T-cell (primary cell): ENCODE results near the gene SLC39A11. TPM values are rescaled to one million over a fixed set of nuclear protein-coding genes. Genes with fewer than 3 reads are reported as not detected.

Experiments
- ATAC-seq, 4 experiments: fragments of 200-7000 bp in 3 of 4; fragments of 150-1000 bp in 1 of 4; cut with Tn5 transposase; replicated peaks in 1 of 4; 1 replicate in 3 of 4; 2 replicates in 1 of 4; pipeline ENCODE4 v1.10.0; 2021; ENCODE audit warnings: moderate library complexity in 3 of 4, mild to moderate bottlenecking in 2 of 4, moderate number of reproducible peaks in 1 of 4
- CTCF ChIA-PET, 2 donors: fragments of 300-600 bp; sonication (Branson Sonifier 250); formaldehyde crosslinking; loops; one replicate each; lab custom pipeline; 2022; ENCODE audit warnings: antibody characterized with exemption in 2 of 2; lab: Charles Lee
- POLR2A ChIA-PET, 2 donors: fragments of 300-600 bp; sonication (Branson Sonifier 250); formaldehyde crosslinking; loops; one replicate each; lab custom pipeline; 2022; ENCODE audit warnings: antibody characterized with exemption in 2 of 2; lab: Charles Lee
- DNase-seq, 35 experiments: peaks; one replicate each; pipeline versions ENCODE4 v3.0.0 to v3.0.0-alpha.2; 2013 to 2023
- H3K27ac ChIP-seq: one replicate; pipeline ENCODE4 v1.5.1; 2013; ENCODE audit warnings: low read length
- H3K27me3 ChIP-seq, 2 experiments: replicated peaks in 1 of 2; 1 replicate in 1 of 2; 2 replicates in 1 of 2; pipeline versions ENCODE4 v1.6.1 to v1.7.0; 2013; ENCODE audit warnings: low read length in 1 of 2, mixed read lengths in 1 of 2; ENCODE audit not compliant: control insufficient read depth in 2 of 2, insufficient read depth in 2 of 2; ENCODE audit errors: extremely low read depth in 1 of 2
- H3K36me3 ChIP-seq, 2 donors: 1 replicate in 1 of 2; 2 replicates in 1 of 2; pipeline versions ENCODE4 v1.6.1 to v1.7.0; 2013; ENCODE audit warnings: low read length in 1 of 2; ENCODE audit not compliant: control insufficient read depth in 2 of 2, insufficient read depth in 1 of 2; ENCODE audit errors: extremely low read depth in 1 of 2
- H3K4me1 ChIP-seq, 2 experiments: 1 replicate in 1 of 2; 2 replicates in 1 of 2; pipeline versions ENCODE4 v1.6.1 to v1.7.0; 2013; ENCODE audit warnings: low read length in 2 of 2, mixed read lengths in 1 of 2; ENCODE audit not compliant: insufficient read depth in 2 of 2, control insufficient read depth in 1 of 2; ENCODE audit errors: extremely low read depth in 1 of 2
- H3K4me3 ChIP-seq, 2 donors: 1 replicate in 1 of 2; 2 replicates in 1 of 2; pipeline versions ENCODE4 v1.5.1 to v1.7.0; 2013; ENCODE audit warnings: mild to moderate bottlenecking in 2 of 2, low read length in 1 of 2, moderate library complexity in 1 of 2; ENCODE audit not compliant: control insufficient read depth in 1 of 2; ENCODE audit errors: extremely low read depth in 1 of 2
- H3K9me3 ChIP-seq: 2 replicates; pipeline ENCODE4 v1.7.0; 2013
- H3K27ac Mint-ChIP-seq, 2 donors: one replicate each; pipeline ENCODE4 v1.8.0; 2020 to 2021; ENCODE audit warnings: mild to moderate bottlenecking in 2 of 2, mixed read lengths in 2 of 2
- H3K27me3 Mint-ChIP-seq, 2 donors: one replicate each; pipeline ENCODE4 v1.8.0; 2021 to 2022; ENCODE audit warnings: mixed read lengths in 2 of 2
- H3K36me3 Mint-ChIP-seq: one replicate; pipeline ENCODE4 v1.8.0; 2021; ENCODE audit warnings: mixed read lengths
- H3K4me1 Mint-ChIP-seq, 3 donors: one replicate each; pipeline ENCODE4 v1.8.0; 2020 to 2022; ENCODE audit warnings: mixed read lengths in 3 of 3, mild to moderate bottlenecking in 1 of 3
- H3K4me3 Mint-ChIP-seq, 3 donors: one replicate each; pipeline ENCODE4 v1.8.0; 2020 to 2022; ENCODE audit warnings: mild to moderate bottlenecking in 3 of 3, mixed read lengths in 3 of 3, moderate library complexity in 3 of 3
- H3K9me3 Mint-ChIP-seq, 3 donors: one replicate each; pipeline ENCODE4 v1.8.0; 2020 to 2022; ENCODE audit warnings: mixed read lengths in 3 of 3
- WGBS: methylation state at CpG from one replicate; pipeline ENCODE4 v1.1.5; 2013; ENCODE audit warnings: missing lambda C conversion rate; ENCODE audit not compliant: insufficient coverage; 5-methylcytosine and 5-hydroxymethylcytosine counted together
- total RNA-seq, 35 experiments: library from RNA in 6 of 35; stranded (reverse) in 6 of 35; fragments of 120-200 nt in 1 of 35; gene quantifications; one replicate each; pipeline versions ENCODE4 v1.2.1 to v1.2.4 and lab custom pipeline; 2013 to 2026

Gene SLC39A11
- total RNA-seq, 5 donors from 2014 or later (not counting 1 experiment from before 2014, with no cell fraction given): 18.6 to 27.1 (median 23.4) TPM

DNA sequence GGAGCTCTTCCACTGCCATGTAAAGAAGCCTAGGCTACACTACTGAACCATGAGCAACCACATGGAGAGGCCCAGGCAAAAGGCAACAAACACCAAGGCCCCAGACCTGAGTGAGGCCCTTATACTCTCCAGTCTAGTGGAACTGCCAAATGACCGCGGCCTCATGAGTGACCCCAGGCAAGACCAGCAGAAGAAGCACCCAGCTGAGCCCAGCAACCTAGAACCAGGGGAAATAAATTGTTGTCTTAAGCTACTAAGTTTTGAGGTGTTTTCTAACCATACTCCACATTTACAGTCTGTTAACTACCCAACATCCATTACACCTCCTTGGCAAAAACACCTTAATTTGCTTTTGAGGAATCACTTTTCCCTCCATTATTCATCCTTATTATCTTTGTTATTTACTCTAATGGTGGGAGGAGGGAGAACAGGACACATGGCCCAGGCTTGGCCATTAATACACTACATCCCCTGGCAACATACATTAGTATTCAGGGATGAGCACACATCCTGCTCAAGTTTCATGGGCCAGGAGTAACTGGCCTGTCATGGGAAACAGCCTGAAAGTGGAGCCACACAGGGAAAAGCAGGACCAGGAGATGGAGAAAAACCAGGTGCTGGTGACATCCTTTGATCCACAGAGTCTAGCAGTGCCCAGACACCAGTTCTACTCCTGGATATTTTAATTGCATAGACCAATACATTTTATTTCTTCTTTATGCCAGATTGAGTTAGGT lies 26.2 kb downstream of the SLC39A11 start:
- ATAC-seq (no peak), DNase-seq (no peak)
- ChIA-PET CTCF (no interaction called here), POLR2A (no interaction called here)
- no CpG with 5 or more reads among the region's 2 CpGs for WGBS
- Mint-ChIP-seq H3K27ac (no peak overlapping the region), H3K36me3 (peaks cover 35% of the 10 kb centered on the region), H3K4me3 (no peak overlapping the region), H3K27me3 (no peaks in the 10 kb centered on the region), H3K4me1 (peaks cover 8 to 18% (median 14%) of the 10 kb centered on the region in 3 donors), H3K9me3 (peaks cover 0 to 3% (median 0%) of the 10 kb centered on the region in 3 donors)
- peaks cover 4 to 7% of the 10 kb centered on the region in 2 donors for H3K36me3 ChIP-seq
- no peak overlapping the region for H3K27ac ChIP-seq
- H3K9me3 ChIP-seq: no peaks in the 10 kb centered on the region
- no peaks in the 10 kb centered on the region for H3K4me1 ChIP-seq
- no peak overlapping the region for H3K4me3 ChIP-seq
- H3K27me3 ChIP-seq: no peaks in the 10 kb centered on the region

DNA sequence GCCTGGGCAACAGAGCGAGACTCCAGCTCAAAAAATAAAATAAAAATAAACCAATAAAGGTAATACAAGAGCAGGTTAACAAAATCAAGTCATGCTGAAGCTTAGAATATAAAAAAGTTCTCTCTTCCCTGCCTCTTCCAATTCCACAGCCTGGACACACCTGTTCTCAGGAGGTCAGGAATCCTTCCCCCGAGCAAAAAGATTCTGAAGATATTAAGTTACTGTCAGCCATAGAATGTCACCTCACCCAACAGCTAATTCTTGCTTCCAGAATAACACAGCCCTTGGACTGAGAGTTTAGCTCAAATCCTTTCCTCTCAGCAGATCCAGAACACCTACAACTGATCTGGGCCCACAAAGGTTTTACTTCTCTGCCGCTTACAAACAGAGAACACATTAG lies 27.1 kb downstream of the SLC39A11 start:
- no peaks in the 10 kb centered on the region for H3K9me3 Mint-ChIP-seq
- peaks cover 26% of the 10 kb centered on the region for H3K36me3 Mint-ChIP-seq
- POLR2A ChIA-PET: no interaction called here
- no peaks in the 10 kb centered on the region for H3K27me3 Mint-ChIP-seq
- Histone ChIP-seq H3K4me1 (no peaks in the 10 kb centered on the region), H3K9me3 (no peaks in the 10 kb centered on the region), H3K27me3 (no peaks in the 10 kb centered on the region), H3K27ac (no peak overlapping the region), H3K36me3 (peaks cover 0 to 7% of the 10 kb centered on the region in 2 donors), H3K4me3 (no peak overlapping the region)
- no peak for DNase-seq
- no CpG with 5 or more reads among the region's 3 CpGs for WGBS
- ATAC-seq: no peak
- no peak overlapping the region for H3K4me3 Mint-ChIP-seq
- no peak overlapping the region for H3K27ac Mint-ChIP-seq
- H3K4me1 Mint-ChIP-seq: peaks cover 6 to 18% (median 14%) of the 10 kb centered on the region in 3 donors
- CTCF ChIA-PET: interaction anchor here in 1 of 2 donors (0.6 kb wide), 1 partner anchor 367 kb away, joined by 4 read pairs; no protein-coding TSS in a partner anchor

DNA sequence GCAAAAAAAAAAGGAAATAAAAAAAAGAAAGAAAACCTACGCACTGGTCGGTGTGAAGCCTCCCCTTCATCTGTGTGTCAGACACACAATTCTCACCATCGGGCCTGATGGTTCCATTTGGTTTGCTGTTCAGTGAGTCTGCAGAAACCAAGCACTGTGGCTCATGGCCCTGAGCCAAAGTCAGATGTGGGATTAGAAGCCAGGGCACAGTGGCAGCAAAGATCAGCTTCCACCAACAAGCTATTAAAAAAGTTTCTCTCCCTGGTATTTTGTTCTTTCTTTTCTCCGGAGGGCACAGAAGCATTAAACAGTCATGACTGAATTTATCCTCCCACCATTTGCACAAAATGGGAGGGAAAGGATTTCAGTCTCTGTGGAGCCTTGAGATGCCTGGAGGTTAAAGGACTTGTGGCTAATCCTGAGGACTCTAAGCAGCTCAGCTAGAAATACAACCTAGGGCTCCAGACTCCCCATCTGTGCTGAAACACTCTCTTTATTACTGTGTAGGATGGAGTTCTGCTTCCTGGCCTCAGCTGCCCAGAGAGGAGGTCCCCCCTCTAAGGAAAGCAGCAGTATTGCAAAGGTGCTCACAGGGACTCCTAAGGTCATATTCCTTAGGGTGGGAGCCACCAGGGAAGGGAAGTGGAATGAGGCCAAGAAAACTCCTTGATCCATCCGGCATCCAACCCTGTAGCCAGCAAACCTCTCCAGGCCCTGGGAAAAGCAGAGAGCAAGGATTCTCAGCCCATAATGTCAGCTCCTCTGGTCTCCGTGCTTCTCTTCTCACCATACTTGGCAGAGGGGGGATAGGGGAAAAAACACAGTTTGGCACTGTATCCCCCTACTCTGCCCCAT lies 28.2 kb downstream of the SLC39A11 start:
- peak overlapping the region in 1 of 2 donors; percentile 60 for H3K27ac Mint-ChIP-seq
- DNase-seq: no peak
- Histone ChIP-seq H3K4me1 (no peaks in the 10 kb centered on the region), H3K36me3 (peaks cover 0 to 7% of the 10 kb centered on the region in 2 donors), H3K27ac (no peak overlapping the region), H3K9me3 (no peaks in the 10 kb centered on the region), H3K27me3 (no peaks in the 10 kb centered on the region), H3K4me3 (no peak overlapping the region)
- ChIA-PET POLR2A (no interaction called here), CTCF (interaction anchor here in 1 of 2 donors (0.6 kb wide), 1 partner anchor 39 kb away, joined by 3 read pairs; no protein-coding TSS in a partner anchor)
- WGBS: 76% methylated on average over 3 of the region's 6 CpGs
- H3K4me3 Mint-ChIP-seq: no peak overlapping the region
- no peak for ATAC-seq
- no peaks in the 10 kb centered on the region for H3K27me3 Mint-ChIP-seq
- H3K36me3 Mint-ChIP-seq: peaks cover 22% of the 10 kb centered on the region
- H3K4me1 Mint-ChIP-seq: peaks cover 6 to 18% (median 12%) of the 10 kb centered on the region in 3 donors
- no peaks in the 10 kb centered on the region for H3K9me3 Mint-ChIP-seq

DNA sequence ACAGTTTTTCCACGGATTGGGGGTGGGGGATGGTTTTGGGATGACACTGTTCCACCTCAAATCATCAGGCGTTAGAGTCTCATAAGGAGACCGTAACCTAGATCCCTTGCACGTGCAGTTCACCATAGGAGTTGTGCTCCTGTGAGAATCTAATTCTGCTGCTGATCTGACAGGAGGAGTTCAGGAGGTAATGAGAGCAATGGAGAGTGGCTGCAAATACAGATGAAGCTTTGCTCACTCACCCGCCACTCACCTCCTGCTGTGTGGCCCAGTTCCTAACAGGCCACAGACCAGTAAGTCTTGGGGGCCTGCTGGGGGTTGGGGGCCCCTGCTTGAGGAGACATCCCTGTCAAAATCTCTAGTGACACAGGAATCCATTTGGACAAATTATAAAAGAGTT lies 29.8 kb downstream of the SLC39A11 start:
- Mint-ChIP-seq H3K9me3 (no peaks in the 10 kb centered on the region), H3K27me3 (no peaks in the 10 kb centered on the region), H3K4me3 (no peak overlapping the region), H3K4me1 (peaks cover 6 to 12% (median 11%) of the 10 kb centered on the region in 3 donors), H3K36me3 (peaks cover 8% of the 10 kb centered on the region), H3K27ac (no peak overlapping the region)
- Histone ChIP-seq H3K4me1 (no peaks in the 10 kb centered on the region), H3K36me3 (peaks cover 0 to 7% of the 10 kb centered on the region in 2 donors), H3K4me3 (no peak overlapping the region), H3K27me3 (no peaks in the 10 kb centered on the region), H3K27ac (no peak overlapping the region), H3K9me3 (no peaks in the 10 kb centered on the region)
- DNase-seq: no peak
- ChIA-PET CTCF (no interaction called here), POLR2A (no interaction called here)
- 100% methylated on average over 1 of the region's 5 CpGs for WGBS
- ATAC-seq: no peak

DNA sequence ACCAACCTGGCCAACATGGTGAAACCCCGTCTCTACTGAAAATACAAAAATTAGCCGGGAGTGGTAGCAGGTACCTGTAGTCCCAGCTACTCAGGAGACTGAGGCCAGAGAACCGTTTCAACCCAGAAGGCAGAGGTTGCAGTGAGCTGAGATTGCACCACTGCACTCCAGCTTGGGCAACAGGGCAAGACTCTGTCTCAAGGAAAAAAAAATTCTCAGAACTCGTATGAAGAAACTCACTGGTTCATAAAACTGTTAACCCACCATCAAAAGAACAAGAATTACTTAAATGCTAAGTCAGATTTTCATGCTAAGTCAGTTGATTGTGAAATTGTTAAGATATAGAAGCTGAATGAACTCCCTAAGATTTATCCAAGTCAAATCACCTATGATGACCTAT lies 31.3 kb downstream of the SLC39A11 start:
- H3K27ac ChIP-seq: no peak overlapping the region
- POLR2A ChIA-PET: no interaction called here
- WGBS: 100% methylated on average over 3 of the region's 4 CpGs

DNA sequence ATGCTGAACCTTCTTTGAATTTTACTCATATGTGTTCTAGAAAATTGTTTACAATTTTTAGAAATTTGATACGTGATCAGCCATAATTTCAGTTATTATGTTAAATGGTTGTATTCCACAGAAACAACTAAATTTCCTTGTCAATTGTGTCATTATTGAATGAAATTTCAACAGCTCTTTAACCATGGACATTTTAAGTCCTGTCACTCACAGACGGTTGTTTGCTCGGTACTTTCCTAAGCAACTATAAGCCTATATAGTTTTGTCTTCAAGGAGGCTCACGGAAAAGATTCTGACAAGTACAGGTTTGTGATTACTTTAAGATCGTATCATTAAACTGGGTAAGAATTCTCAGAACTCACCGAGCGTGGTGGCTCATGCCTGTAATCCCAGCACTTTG lies 31.8 kb downstream of the SLC39A11 start:
- no peaks in the 10 kb centered on the region for H3K27me3 Mint-ChIP-seq
- no peak overlapping the region for H3K27ac ChIP-seq
- no peaks in the 10 kb centered on the region for H3K27me3 ChIP-seq
- H3K9me3 Mint-ChIP-seq: no peaks in the 10 kb centered on the region
- no peak overlapping the region for H3K27ac Mint-ChIP-seq
- H3K4me3 ChIP-seq: no peak overlapping the region
- POLR2A ChIA-PET: no interaction called here
- H3K36me3 Mint-ChIP-seq: no peaks in the 10 kb centered on the region
- CTCF ChIA-PET: interaction anchor here in 1 of 2 donors (0.5 kb wide), 1 partner anchor 333 kb away, joined by 3 read pairs; no protein-coding TSS in a partner anchor
- H3K4me3 Mint-ChIP-seq: no peak overlapping the region
- no peaks in the 10 kb centered on the region for H3K9me3 ChIP-seq
- no peaks in the 10 kb centered on the region for H3K4me1 ChIP-seq
- peaks cover 6 to 12% (median 11%) of the 10 kb centered on the region in 3 donors for H3K4me1 Mint-ChIP-seq
- WGBS: 95% methylated on average over 3 of the region's 7 CpGs
- no peak for DNase-seq
- no peak for ATAC-seq
- H3K36me3 ChIP-seq: peaks cover 0 to 2% of the 10 kb centered on the region in 2 donors

More for the DNA sequence above, 31.3 kb downstream of the SLC39A11 start:
- Histone ChIP-seq H3K27me3 (no peaks in the 10 kb centered on the region), H3K36me3 (peaks cover 0 to 5% of the 10 kb centered on the region in 2 donors), H3K9me3 (no peaks in the 10 kb centered on the region), H3K4me1 (no peaks in the 10 kb centered on the region), H3K4me3 (no peak overlapping the region)
- no peaks in the 10 kb centered on the region for H3K27me3 Mint-ChIP-seq
- DNase-seq: no peak
- H3K4me3 Mint-ChIP-seq: no peak overlapping the region
- H3K36me3 Mint-ChIP-seq: no peaks in the 10 kb centered on the region
- H3K27ac Mint-ChIP-seq: no peak overlapping the region
- peaks cover 6 to 12% (median 11%) of the 10 kb centered on the region in 3 donors for H3K4me1 Mint-ChIP-seq
- H3K9me3 Mint-ChIP-seq: no peaks in the 10 kb centered on the region
- CTCF ChIA-PET: no interaction called here
- ATAC-seq: no peak
